HEK293 (cell line): ENCODE measurements around the gene SNX33.
"Not testable (repeated sequence)": the region's sequence is repeated elsewhere in the genome, so short reads cannot be mapped to it uniquely, and the experiment has no call there.

Experiments used
- CTCF ChIP-seq: fragments of 450-650 bp; formaldehyde crosslinking; IDR thresholded peaks from 2 replicates; pipeline ENCODE4 v1.5.1; 2016; ENCODE audit warnings: missing biosample characterization, missing genetic modification characterization
- KLF9 ChIP-seq: fragments of 450-650 bp; formaldehyde crosslinking; IDR thresholded peaks from 2 replicates; pipeline ENCODE4 v1.5.1; 2016; ENCODE audit warnings: missing biosample characterization, missing genetic modification characterization, low read depth
- ZBTB20 ChIP-seq: fragments of 450-650 bp; formaldehyde crosslinking; IDR thresholded peaks from 2 replicates; pipeline ENCODE4 v1.5.1; 2016; ENCODE audit warnings: missing biosample characterization, missing genetic modification characterization
- ZBTB26 ChIP-seq: fragments of 450-650 bp; formaldehyde crosslinking; optimal IDR thresholded peaks from 2 replicates; pipeline ENCODE3; 2016; ENCODE audit warnings: missing biosample characterization, mild to moderate bottlenecking, missing genetic modification characterization
- ZNF211 ChIP-seq: fragments of 450-650 bp; formaldehyde crosslinking; IDR thresholded peaks from 2 replicates; pipeline ENCODE4 v1.5.1; 2016; ENCODE audit warnings: low read depth, missing biosample characterization, missing genetic modification characterization
- ZNF302 ChIP-seq: fragments of 450-650 bp; formaldehyde crosslinking; IDR thresholded peaks from 2 replicates; pipeline ENCODE4 v1.5.1; 2016; ENCODE audit warnings: missing biosample characterization, missing genetic modification characterization, low read depth
- ZNF324 ChIP-seq: fragments of 450-650 bp; formaldehyde crosslinking; IDR thresholded peaks from 2 replicates; pipeline ENCODE4 v1.5.1; 2016; ENCODE audit warnings: missing biosample characterization, missing genetic modification characterization
- ZNF423 ChIP-seq: fragments of 450-650 bp; formaldehyde crosslinking; IDR thresholded peaks from 2 replicates; pipeline ENCODE4 v1.5.1; 2016; ENCODE audit warnings: missing biosample characterization, missing genetic modification characterization
- ZNF645 ChIP-seq: fragments of 450-650 bp; formaldehyde crosslinking; IDR thresholded peaks from 2 replicates; pipeline ENCODE4; 2016; ENCODE audit warnings: missing biosample characterization, missing genetic modification characterization
- ZNF792 ChIP-seq: fragments of 450-650 bp; formaldehyde crosslinking; IDR thresholded peaks from 2 replicates; pipeline ENCODE4 v1.5.1; 2016; ENCODE audit warnings: missing biosample characterization, missing genetic modification characterization

DNA sequence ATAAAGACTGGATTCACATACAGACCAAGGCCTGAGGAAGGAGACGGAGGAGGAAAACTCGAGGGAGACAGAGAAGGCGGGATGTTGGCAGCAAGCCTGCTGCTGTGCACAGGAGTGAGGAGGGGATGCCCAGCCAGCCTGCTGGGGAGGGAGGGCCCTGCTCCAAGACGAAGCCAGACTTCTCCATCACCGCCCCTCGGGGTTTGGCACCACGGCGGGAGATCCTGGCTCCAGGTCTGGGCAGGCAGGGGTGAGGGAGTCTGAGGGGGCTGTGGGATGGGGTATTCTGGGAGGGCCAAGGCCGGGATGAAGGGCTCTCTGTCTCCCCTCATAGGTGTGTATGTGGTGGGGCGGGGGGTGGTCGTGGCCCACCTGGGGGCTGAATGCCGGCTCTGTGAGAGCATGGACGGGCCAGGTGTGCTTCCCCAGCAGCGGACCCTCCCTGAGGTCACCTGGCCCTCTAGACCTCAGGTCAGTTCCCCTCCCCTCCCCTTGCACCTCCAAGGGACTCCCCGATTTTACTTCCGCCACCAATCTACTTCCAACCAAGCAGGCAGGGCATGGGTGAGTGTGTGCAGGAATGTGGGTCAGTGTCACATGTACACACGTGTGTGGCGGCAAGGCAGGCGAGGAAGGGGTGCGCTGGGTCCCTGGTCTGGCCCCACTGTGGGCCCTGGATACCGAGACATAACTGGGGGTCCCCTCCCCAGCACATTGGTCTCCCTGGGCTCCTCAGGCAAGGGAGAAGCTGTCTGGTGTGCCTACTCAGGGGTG is 50.4 kb downstream of the SNX33 start:
- TF ChIP-seq ZNF324 (tag by site-specific recombination); ZNF645 (tag by site-specific recombination); KLF9 (tag by site-specific recombination); ZNF302 (tag by site-specific recombination); ZBTB26 (tag by site-specific recombination); CTCF (tag by site-specific recombination); ZNF211; ZNF423 (tag by site-specific recombination); ZNF792 (tag by site-specific recombination); ZBTB20 (tag by site-specific recombination): not testable (repeated sequence)
